Spleen (tissue), 11 donors: ENCODE data around the gene TSSK2. TPM values are rescaled to one million over a fixed set of nuclear protein-coding genes. Genes with fewer than 3 reads are reported as not detected.

ENCODE experiments used
- DNase-seq: peaks from one replicate; pipeline ENCODE4 v3.0.0-alpha.2; 2020
- H3K27ac ChIP-seq, 8 donors: fragments of 200-600 bp; sonication (generic) in 7 of 8; 1 replicate in 4 of 8; 2 replicates in 4 of 8; pipeline versions ENCODE4 v1.5.0 to v1.8.0; 2016 to 2021; ENCODE audit warnings: inconsistent platforms in 4 of 8, mild to moderate bottlenecking in 4 of 8, moderate library complexity in 1 of 8
- H3K27me3 ChIP-seq, 7 donors: fragments of 200-600 bp; sonication (generic) in 6 of 7; replicated peaks in 1 of 7; 1 replicate in 4 of 7; 2 replicates in 3 of 7; pipeline versions ENCODE4 v1.5.0 to v1.8.0; 2016 to 2021; ENCODE audit warnings: inconsistent platforms in 3 of 7, mild to moderate bottlenecking in 1 of 7
- H3K36me3 ChIP-seq, 6 donors: fragments of 200-600 bp; sonication (generic) in 5 of 6; 1 replicate in 4 of 6; 2 replicates in 2 of 6; pipeline versions ENCODE4 v1.5.0 to v1.8.0; 2016 to 2021; ENCODE audit warnings: inconsistent platforms in 2 of 6
- H3K4me1 ChIP-seq, 6 donors: fragments of 200-600 bp; sonication (generic) in 5 of 6; 1 replicate in 3 of 6; 2 replicates in 3 of 6; pipeline versions ENCODE4 v1.5.0 to v1.8.0; 2016 to 2021; ENCODE audit warnings: inconsistent platforms in 3 of 6
- H3K4me3 ChIP-seq, 8 donors: fragments of 200-600 bp; sonication (generic) in 7 of 8; 1 replicate in 4 of 8; 2 replicates in 4 of 8; pipeline versions ENCODE4 v1.5.0 to v1.8.0; 2016 to 2021; ENCODE audit warnings: inconsistent platforms in 4 of 8, mild to moderate bottlenecking in 4 of 8, moderate library complexity in 2 of 8
- H3K9me3 ChIP-seq, 8 donors: fragments of 200-600 bp; sonication (generic) in 7 of 8; 1 replicate in 4 of 8; 2 replicates in 4 of 8; pipeline versions ENCODE4 v1.5.0 to v1.8.0; 2016 to 2021; ENCODE audit warnings: inconsistent platforms in 4 of 8
- CTCF ChIP-seq, 11 experiments: fragments of 200-600 bp in 7 of 11; fragments of 450-650 bp in 4 of 11; sonication (generic) in 4 of 11; IDR thresholded peaks in 8 of 11; conservative IDR thresholded peaks in 3 of 11; 1 replicate in 7 of 11; 2 replicates in 4 of 11; pipeline versions ENCODE4 v1.4.0 to v1.8.0; 2016 to 2021; ENCODE audit warnings: antibody characterized with exemption in 11 of 11, inconsistent platforms in 4 of 11, mild to moderate bottlenecking in 1 of 11
- POLR2A ChIP-seq, 3 donors: fragments of 450-650 bp; IDR thresholded peaks; one replicate each; pipeline ENCODE4 v1.5.1; 2017; ENCODE audit warnings: antibody characterized with exemption in 3 of 3, mild to moderate bottlenecking in 1 of 3
- POLR2AphosphoS5 ChIP-seq, 3 donors: sonication (generic); formaldehyde crosslinking; IDR thresholded peaks; one replicate each; pipeline ENCODE4 v1.5.1; 2017; ENCODE audit warnings: antibody characterized with exemption in 3 of 3
- WGBS, 5 donors: extraction: QIAGEN DNeasy Blood & Tissue Kit in 3 of 5; methylation state at CpG; one replicate each; pipeline versions ENCODE4 v1.1.5 to v1.1.7; 2013 to 2018; 5-methylcytosine and 5-hydroxymethylcytosine counted together
- intact Hi-C: fragments of 100-400 bp; cut with DNase I; formaldehyde crosslinking; loops from one replicate; pipeline ENCODE4 v1.15.0; 2023; ENCODE audit warnings: low total_unique reads
- polyA plus RNA-seq, 3 donors: library from polyadenylated mRNA; stranded (reverse); fragments of 200-250 nt; gene quantifications; one replicate each; pipeline ENCODE4 v1.2.1, GENCODE V29; 2013
- total RNA-seq, 7 donors: library from RNA; depleted of rRNA in 3 of 7; stranded (reverse); fragments of >200 nt in 3 of 7; fragmentation: NEBNext Ultra II Directional in 4 of 7; extraction: Animal tissue kit (Norgen Biotek cat#: 25700) in 4 of 7; gene quantifications; one replicate each; pipeline versions ENCODE4 v1.1.0 to v1.2.1, GENCODE V29; 2016 to 2021
- donor health status: healthy with polysubstance abuse.
- donor health status: DM: no; HTN: no; CAD: no; lungs with moderate emphysema.
- donor health status: DM: no; HTN: no; CAD: no.
- donor health status: Bipolar disorder and iron deficiency.
- donor health status: healthy.
- donor health status: DM: no; HTN: no; CAD: no.
- donor health status: DM: yes; HTN: yes; CAD: no.

Gene TSSK2
- total and polyA plus RNA-seq, 10 donors, result 0.03 to 0.06 TPM; not detected in 8

DNA sequence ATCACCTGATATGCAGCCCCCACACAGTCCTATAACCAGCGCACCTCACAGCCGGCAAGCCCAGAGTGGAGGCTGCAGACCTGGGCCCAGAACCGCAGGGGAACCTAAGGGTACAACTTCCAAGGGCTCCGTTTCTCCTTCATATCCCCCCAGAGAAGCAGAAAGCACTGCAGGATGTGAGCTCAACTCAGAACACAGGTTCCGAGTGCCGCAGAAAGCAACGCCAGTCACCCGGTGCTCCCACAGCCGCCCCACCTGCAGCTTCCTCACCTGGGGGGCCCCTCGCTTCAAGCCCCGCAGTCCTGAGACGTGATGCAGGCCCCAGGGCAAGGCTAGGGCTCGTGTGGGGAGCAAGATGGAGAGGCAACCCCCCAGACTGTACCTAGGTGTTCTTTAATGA, 2.5 kb downstream of the TSSK2 start:
- no peaks in the 10 kb centered on the region for H3K9me3 ChIP-seq
- H3K4me1 ChIP-seq, result no peaks in the 10 kb centered on the region
- 93 to 97% (median 95%) methylated on average over 11 to 13 of the region's 13 CpGs for WGBS, 5 donors
- DNase-seq, result peak; percentile 55
- intact Hi-C loops, result no loop called here
- peaks cover 0 to 82% (median 62%) of the 10 kb centered on the region in 6 donors for H3K36me3 ChIP-seq
- no peaks in the 10 kb centered on the region for H3K27me3 ChIP-seq
- no peak for TF ChIP-seq CTCF (IDR thresholded peaks at IDR 0.05 in 8 of 11, conservative IDR thresholded peaks at IDR 0.05 in 3 of 11)
- no peak overlapping the region for H3K27ac ChIP-seq
- H3K4me3 ChIP-seq, result no peak overlapping the region

DNA sequence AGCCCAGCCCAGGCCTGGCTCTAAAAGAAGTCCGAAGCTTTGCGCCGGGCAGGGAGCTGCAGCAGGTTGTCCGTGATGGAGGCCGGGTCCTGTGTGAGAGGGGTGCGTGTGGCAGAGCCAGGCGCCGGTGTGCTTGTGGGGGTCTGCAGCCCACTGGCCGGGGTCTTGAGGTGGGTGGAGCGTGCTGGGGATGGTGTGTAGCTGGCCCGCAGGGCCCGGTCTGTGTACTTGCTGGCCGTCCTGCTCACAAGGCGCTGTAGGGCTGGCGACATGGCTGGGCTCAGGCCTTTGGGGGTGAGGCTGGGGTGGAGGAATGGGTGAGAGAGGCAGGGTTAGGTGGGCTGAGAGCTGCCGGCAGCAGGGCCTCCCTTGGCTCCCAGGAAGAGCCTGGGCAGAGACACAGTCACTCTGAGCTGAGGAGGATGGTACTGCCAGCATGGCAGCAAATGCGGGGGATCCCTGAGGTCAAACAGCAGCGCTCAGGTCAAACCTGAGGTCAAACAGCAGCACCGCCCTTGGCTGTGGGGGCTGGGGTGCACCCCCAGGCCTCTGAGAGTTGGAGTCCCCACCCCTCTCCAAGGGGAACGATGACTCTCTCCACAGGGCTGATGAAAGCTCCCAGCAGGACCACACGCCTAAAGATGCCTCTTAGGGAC, 3.2 kb downstream of the TSSK2 start:
- intact Hi-C loops, result no loop called here
- Histone ChIP-seq H3K36me3 (peaks cover 0 to 90% (median 70%) of the 10 kb centered on the region in 6 donors), H3K27me3 (no peaks in the 10 kb centered on the region), H3K9me3 (no peaks in the 10 kb centered on the region), H3K4me1 (no peaks in the 10 kb centered on the region), H3K27ac (no peak overlapping the region), H3K4me3 (no peak overlapping the region)
- peak; percentile 67 for DNase-seq
- WGBS, 5 donors, result 95 to 98% (median 96%) methylated on average over 17 to 21 of the region's 21 CpGs
- TF ChIP-seq POLR2AphosphoS5 (IDR thresholded peaks at IDR 0.05) (peak in 1 of 3 donors; percentile 20), CTCF (IDR thresholded peaks at IDR 0.05 in 8 of 11, conservative IDR thresholded peaks at IDR 0.05 in 3 of 11) (no peak)

GRCh38 chr22:19134874-19135273, 3.8 kb downstream of the TSSK2 start:
- DNase-seq, result peak; percentile 59
- H3K4me3 ChIP-seq, result no peak overlapping the region
- TF ChIP-seq POLR2A (IDR thresholded peaks at IDR 0.05), result no peak
- TF ChIP-seq POLR2AphosphoS5 (IDR thresholded peaks at IDR 0.05), result peak in 1 of 3 donors; percentile 33
- intact Hi-C loops, result no loop called here
- H3K27ac ChIP-seq, result no peak overlapping the region
- no peaks in the 10 kb centered on the region for H3K9me3 ChIP-seq
- 88 to 96% (median 91%) methylated on average over 17 to 18 of the region's 18 CpGs for WGBS, 5 donors
- no peaks in the 10 kb centered on the region for H3K4me1 ChIP-seq
- H3K27me3 ChIP-seq, result no peaks in the 10 kb centered on the region
- H3K36me3 ChIP-seq, result peaks cover 0 to 95% (median 76%) of the 10 kb centered on the region in 6 donors

DNA sequence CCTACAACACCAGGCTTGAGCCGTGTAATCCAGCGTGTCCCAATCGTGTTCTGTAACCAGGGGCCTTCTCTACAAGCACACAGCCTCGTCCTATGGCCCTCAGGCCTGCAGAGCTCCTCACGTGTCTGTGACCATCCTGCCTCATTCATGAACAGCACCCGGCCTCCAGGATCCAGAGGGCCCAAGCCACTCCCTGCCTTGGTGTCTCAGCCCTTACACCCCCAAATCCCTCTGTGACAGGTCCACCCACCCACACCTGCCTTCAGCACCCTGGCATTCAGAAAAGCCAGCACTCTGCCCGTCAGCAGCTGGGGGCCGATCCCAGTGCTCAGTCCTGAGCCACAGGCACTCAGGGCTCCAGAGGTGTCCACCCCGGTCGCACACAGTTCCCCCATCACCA, 5.8 kb downstream of the TSSK2 start:
- DNase-seq, result peak; percentile 56
- peaks cover 0 to 100% (median 95%) of the 10 kb centered on the region in 6 donors for H3K36me3 ChIP-seq
- H3K27ac ChIP-seq, result no peak overlapping the region
- no peaks in the 10 kb centered on the region for H3K9me3 ChIP-seq
- no peaks in the 10 kb centered on the region for H3K27me3 ChIP-seq
- no peaks in the 10 kb centered on the region for H3K4me1 ChIP-seq
- no peak for TF ChIP-seq POLR2AphosphoS5 (IDR thresholded peaks at IDR 0.05)
- no peak for TF ChIP-seq CTCF (IDR thresholded peaks at IDR 0.05 in 8 of 11, conservative IDR thresholded peaks at IDR 0.05 in 3 of 11)
- no peak for TF ChIP-seq POLR2A (IDR thresholded peaks at IDR 0.05)
- no peak overlapping the region for H3K4me3 ChIP-seq
- WGBS, 5 donors, result 91 to 97% (median 93%) methylated on average over 6 to 10 of the region's 10 CpGs
- intact Hi-C loops, result no loop called here
